Activated T-cell treated with anti-CD3 and anti-CD28 coated beads, Interleukin-2, amount 50 U/mL, for 24 hours (primary cell): ENCODE data around the gene CKS2.

Experiments
- DNase-seq: peaks from one replicate; pipeline ENCODE4 v3.0.0-alpha.2; 2020
- H3K27ac Mint-ChIP-seq: 2 replicates; pipeline ENCODE4 v1.8.0; 2020; ENCODE audit warnings: mild to moderate bottlenecking, mixed read lengths
- H3K27me3 Mint-ChIP-seq: 2 replicates; pipeline ENCODE4 v1.8.0; 2020; ENCODE audit warnings: mixed read lengths
- H3K36me3 Mint-ChIP-seq: 2 replicates; pipeline ENCODE4 v1.8.0; 2020; ENCODE audit warnings: low read depth, mixed read lengths
- H3K4me1 Mint-ChIP-seq: 2 replicates; pipeline ENCODE4 v1.8.0; 2020; ENCODE audit warnings: low read depth, mixed read lengths
- H3K4me3 Mint-ChIP-seq: 2 replicates; pipeline ENCODE4 v1.8.0; 2020; ENCODE audit warnings: mild to moderate bottlenecking, moderate library complexity, mixed read lengths
- H3K9me3 Mint-ChIP-seq: 2 replicates; pipeline ENCODE4 v1.8.0; 2020; ENCODE audit warnings: mixed read lengths

CKS2 gene

DNA sequence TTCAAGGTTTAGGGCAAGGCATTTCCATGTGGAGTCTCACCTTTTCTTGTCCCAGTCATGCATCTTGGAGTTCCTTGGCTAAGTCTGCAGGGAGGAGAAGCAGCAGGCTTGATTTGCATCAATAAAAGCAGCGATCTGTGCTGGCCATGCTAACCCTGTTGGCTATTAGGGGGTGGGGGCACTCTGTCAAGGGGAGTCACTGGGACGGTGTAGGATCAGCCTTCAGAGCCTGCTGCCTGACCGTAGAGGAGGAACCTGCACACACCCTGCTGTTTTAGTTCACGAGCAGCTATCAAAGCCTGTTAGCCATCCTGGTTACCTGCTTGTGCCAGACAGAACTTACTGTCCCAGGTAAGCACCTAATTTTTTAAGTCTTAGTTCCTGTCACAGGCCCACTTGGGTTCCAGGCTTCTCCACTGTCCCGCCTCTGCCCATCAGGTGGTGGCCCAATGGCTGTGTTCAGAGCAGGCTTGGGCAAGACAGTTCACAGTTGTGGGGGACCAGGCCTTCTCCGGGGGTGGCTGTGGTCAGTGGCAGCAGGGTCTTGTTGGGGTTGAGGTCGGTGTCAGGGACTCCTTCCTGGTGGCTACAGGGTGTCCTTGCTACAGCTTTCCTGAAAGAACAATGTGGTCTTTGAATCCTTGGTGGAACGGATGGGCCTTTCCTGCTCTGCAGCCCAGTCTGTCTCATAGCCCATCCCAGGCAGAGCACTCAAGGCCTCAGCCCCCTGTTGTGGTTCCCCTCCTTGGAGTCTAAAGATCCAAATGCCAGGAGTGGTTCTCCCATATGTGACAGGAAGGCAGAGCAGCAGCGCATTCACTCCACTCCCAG, 51.0 kb downstream of the CKS2 start:
- H3K27ac Mint-ChIP-seq: peak overlapping the region; percentile 81
- DNase-seq: no peak
- no peaks in the 10 kb centered on the region for H3K27me3 Mint-ChIP-seq
- peaks cover 77% of the 10 kb centered on the region for H3K36me3 Mint-ChIP-seq
- no peak overlapping the region for H3K4me3 Mint-ChIP-seq
- H3K4me1 Mint-ChIP-seq: peaks cover 21% of the 10 kb centered on the region
- no peaks in the 10 kb centered on the region for H3K9me3 Mint-ChIP-seq

DNA sequence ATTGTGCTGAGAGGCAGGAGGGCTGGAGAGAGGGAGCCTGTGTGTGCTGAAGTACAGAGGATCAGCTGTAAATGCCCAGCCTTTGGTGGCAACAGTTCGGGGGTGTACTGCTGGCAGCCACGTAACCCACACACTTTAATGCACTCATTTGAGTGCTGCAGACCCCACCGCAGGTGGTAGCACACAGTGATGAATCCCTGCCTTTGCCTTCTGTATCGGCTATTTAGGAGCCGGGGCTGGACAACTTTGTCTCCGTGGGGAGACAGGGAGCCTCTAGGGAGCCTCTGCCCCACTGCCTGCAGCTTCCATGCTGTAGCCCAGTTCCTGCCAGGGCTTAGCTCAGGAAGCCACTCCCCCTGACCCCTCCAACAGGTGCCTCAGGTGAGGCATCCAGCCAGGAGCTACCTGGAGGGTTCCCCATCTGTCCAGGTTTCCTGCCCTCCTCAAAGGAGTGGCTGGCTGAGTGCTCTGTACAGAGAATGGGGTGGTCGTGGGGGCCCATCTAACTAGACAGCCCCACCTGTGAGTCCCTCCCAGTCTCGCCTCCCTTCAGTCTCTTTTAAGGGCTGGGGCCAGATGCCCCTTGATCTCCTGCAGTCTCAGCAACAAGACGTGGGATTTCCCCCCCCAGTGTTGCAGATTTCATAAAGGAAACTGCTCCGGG, 51.8 kb downstream of the CKS2 start:
- Mint-ChIP-seq H3K27ac (peak overlapping the region; percentile 80), H3K27me3 (no peaks in the 10 kb centered on the region), H3K9me3 (no peaks in the 10 kb centered on the region), H3K36me3 (peaks cover 70% of the 10 kb centered on the region), H3K4me3 (no peak overlapping the region), H3K4me1 (peaks cover 14% of the 10 kb centered on the region)
- no peak for DNase-seq

DNA sequence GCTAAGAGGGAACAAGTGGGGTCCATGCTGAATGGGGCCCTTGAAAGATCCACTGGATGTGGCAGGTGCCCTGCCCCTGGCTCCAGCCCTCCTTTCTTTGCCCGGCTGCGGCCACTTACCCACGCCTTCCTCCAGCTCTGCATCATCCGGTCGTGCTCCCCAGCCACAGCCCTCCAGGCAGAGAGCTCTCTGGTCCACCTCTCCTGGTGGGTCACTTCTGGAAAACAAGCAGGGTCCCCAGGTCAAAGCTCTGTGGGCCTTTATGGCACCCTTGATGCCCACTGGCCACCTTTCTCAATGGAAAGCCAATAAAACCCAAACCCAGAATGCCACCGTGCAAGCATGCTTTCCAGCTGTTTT, 52.3 kb downstream of the CKS2 start:
- peaks cover 64% of the 10 kb centered on the region for H3K36me3 Mint-ChIP-seq
- no peaks in the 10 kb centered on the region for H3K9me3 Mint-ChIP-seq
- no peak overlapping the region for H3K4me3 Mint-ChIP-seq
- peaks cover 17% of the 10 kb centered on the region for H3K4me1 Mint-ChIP-seq
- no peak for DNase-seq
- no peaks in the 10 kb centered on the region for H3K27me3 Mint-ChIP-seq
- peak overlapping the region; percentile 80 for H3K27ac Mint-ChIP-seq

DNA sequence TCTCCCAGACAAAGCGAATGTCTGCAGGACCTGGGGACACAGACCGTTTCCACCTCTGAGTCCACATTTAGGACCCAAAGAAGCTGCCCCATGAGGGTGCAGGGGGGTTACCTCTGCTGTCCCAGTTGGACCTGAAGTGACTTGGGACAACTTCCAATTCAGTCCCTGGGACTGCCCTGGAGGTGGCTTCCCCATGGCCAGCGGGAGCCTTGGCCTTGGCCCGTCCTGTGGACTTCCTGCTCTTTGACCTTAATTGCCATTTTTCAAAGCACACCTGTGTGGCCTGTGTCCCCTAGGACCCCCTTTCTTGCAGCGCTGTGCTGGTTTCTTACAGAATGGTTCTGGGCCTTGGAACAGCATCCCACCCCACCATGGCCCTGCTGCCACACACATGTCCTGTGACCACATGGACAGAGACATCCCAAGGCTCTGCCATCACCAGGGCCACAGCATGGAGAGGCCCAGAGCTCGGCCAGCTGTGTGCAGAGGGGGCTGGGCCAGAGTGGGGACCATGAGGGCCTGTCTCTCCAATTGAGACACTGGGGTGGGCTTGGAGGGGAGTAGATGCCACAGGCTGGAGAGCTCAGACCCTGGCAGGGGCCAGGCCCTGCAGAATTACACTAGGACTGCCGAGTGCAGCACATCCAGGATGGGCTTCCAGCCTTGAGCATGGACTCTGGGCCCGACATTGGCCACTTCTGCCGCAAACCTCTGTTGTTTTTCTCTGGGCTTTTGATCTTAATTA, 53.1 kb downstream of the CKS2 start:
- H3K9me3 Mint-ChIP-seq: no peaks in the 10 kb centered on the region
- H3K27me3 Mint-ChIP-seq: no peaks in the 10 kb centered on the region
- no peak for DNase-seq

DNA sequence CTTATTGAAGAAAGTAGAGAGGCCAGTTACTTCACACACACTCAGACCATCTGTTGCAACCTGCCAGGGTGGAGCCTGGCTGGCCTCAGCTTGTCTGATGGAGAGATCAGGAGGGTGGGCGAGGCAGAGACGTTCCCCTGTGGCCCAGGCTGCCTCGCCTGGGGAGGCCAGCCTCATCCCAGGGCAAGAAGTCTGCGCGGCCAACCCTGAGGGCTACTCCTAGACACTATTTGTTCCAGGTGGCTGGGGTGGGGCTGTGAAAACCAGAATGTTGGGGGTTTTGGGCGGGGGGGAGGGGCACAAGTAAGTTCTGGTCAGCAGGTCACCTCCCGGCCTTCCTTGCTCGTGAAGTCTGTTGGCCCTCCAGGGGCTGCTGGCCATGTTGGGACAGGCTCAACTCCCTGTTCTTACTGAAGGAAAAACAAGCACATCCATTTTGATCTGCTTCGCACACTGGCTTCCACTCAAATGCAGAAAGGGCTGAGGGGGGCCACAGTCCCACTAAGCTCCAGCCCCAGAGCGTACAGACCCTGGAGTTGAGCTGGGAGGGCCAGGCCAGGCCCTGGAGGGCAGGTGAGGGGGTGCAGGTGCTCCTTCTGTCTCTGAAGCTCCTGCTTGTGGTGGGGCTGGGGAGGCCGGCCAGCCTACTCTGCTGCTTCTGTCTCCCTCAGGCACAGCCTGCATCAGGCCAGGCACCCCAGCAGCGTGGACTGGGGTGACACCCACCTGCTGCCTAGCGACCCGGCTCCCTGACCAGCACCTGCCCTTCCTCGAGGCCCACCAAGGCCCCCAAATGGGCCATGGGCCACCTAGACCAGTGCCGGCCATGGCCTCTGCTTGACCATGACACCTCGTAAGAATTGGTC, 53.9 kb downstream of the CKS2 start:
- peaks cover 48% of the 10 kb centered on the region for H3K36me3 Mint-ChIP-seq
- H3K4me3 Mint-ChIP-seq: no peak overlapping the region
- H3K27ac Mint-ChIP-seq: peak overlapping the region; percentile 74
- H3K9me3 Mint-ChIP-seq: no peaks in the 10 kb centered on the region
- no peak for DNase-seq
- H3K27me3 Mint-ChIP-seq: no peaks in the 10 kb centered on the region
- H3K4me1 Mint-ChIP-seq: peaks cover 15% of the 10 kb centered on the region

More for the DNA sequence above, 53.1 kb downstream of the CKS2 start:
- Mint-ChIP-seq H3K4me1 (peaks cover 17% of the 10 kb centered on the region), H3K36me3 (peaks cover 56% of the 10 kb centered on the region), H3K27ac (peak overlapping the region; percentile 80), H3K4me3 (no peak overlapping the region)

DNA sequence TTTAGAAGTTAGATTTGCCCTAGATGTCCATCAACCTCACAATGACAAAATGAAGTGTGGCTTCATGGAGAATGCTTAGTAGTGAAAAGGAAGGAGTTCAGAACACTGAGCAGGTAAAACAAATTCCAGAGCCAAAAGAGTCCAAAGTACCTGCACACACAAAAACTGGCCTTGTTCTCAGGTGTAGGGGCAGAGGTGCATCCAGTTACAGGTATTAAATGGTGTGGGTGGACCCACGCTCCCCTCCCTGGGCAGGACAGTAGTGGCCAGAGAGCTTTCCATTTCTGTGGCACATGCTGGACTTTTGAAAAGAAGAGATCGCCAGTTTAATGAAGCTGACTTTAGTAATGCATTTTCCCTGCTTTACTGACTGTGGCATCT, 54.5 kb downstream of the CKS2 start:
- H3K4me3 Mint-ChIP-seq: no peak overlapping the region
- H3K9me3 Mint-ChIP-seq: no peaks in the 10 kb centered on the region
- peaks cover 42% of the 10 kb centered on the region for H3K36me3 Mint-ChIP-seq
- H3K4me1 Mint-ChIP-seq: peaks cover 13% of the 10 kb centered on the region
- DNase-seq: no peak
- H3K27ac Mint-ChIP-seq: peak overlapping the region; percentile 73
- H3K27me3 Mint-ChIP-seq: no peaks in the 10 kb centered on the region
